NCI-H1105 treated with DMSO at 0.1 percent for 48 hours (cell line): ENCODE measurements around the gene CCNL1.
"Not testable (repeated sequence)": the region's sequence is repeated elsewhere in the genome, so short reads cannot be mapped to it uniquely, and the experiment has no call there.

Source experiments
- DNase-seq: peaks from one replicate; lab custom pipeline; 2025; lab: John Stamatoyannopoulos, UW

Gene CCNL1

GRCh38 chr3:157170861-157171260, 10.9 kb upstream of the CCNL1 start:
- DNase-seq = no peak

DNA sequence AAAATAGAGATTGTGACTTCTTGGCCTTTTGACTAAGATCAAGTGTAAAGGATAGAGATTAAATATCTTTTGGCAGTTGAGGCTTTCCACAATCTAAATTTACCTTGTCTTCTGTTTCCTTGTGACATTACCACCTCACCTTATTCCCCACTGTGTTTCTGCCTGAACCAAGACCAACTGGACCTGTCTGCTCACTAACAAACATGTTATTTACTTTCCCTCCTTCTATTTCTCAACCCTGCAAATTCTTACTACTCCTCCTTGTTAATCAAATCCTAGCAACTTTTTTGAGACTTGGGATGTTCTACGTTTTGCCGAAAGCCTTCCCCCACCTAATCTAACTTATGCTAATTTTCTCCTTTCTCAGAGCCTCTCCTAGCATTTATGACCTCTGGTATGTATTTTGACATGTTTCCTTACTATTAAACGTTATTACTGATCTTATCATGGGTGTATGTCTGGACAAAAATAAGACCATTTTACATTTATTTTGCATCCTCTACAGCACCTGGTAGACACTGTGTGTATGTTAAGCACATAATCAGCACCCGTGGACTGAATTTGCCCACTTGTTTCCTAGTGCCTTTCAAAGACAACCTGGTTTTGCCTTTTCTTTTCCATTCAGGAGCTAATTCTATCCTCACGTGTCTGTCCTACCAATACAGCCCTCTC, 7.6 kb upstream of the CCNL1 start:
- no peak for DNase-seq

GRCh38 chr3:157166561-157166960, 6.6 kb upstream of the CCNL1 start:
- DNase-seq = no peak

DNA sequence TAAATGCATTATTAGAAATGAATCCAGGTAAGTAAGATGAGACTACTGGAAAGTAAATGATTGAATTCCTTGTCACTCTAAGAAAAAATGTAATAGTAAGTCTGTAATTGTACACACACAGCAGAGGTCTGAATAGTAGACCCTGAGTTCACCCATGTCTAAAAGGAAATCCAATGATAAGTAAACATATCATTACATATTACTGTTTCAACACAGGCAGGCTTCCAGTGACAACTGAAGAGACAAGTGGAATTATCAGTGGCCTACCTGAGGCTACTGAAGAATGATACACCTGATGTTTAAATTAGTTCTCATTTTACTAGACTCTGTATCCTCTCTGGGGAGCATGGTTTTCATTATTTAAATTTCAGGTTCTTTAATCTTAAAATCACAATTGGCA, 6.2 kb upstream of the CCNL1 start:
- no peak for DNase-seq

- DNase-seq = no peak
These were observed 3.4 kb upstream of the CCNL1 start for GRCh38 chr3:157163217-157163953.

GRCh38 chr3:157162620-157163019, 2.7 kb upstream of the CCNL1 start:
- not testable (repeated sequence) for DNase-seq

DNA sequence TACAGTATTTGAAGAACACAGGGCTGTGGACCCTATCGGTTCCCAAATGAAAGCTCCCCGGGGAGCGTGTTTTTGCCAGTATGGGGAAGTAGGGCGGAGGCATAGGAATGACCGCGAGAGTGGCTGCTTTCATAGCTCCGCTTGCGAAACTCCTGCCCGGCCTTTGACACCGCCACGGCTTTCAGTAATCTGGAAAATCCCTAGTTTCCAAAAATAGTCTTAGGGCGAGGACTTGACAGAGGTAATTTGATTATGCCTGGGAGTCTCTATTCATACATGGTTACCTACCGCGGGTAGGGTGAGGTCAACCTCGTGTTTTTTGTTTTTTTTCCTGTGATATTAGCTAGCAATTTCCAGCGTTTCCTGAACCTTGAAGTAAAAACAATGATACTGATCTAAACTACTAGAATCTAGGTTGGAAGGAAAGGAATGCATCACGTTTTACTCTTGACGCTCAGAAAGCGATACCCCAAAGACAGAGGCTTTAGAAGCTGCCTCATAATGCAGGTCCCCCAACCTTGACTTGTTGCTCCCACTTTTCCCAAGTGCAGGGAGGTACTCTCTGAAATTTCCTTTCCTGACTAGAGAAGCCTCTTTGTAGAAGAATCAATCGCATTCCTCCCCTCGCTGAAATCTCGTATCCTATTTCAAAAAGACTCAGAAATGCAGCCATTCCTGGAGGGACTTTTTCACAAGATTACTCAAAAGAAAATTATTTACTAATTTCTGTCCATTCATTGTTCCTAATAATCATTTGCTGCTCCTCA, 894 bp upstream of the CCNL1 start:
- DNase-seq = peak; percentile 76

- DNase-seq = peak; percentile 80
These were observed 748 bp downstream of the CCNL1 start for GRCh38 chr3:157159037-157159761.

GRCh38 chr3:157157836-157158235, 2.1 kb downstream of the CCNL1 start:
- DNase-seq = no peak

DNA sequence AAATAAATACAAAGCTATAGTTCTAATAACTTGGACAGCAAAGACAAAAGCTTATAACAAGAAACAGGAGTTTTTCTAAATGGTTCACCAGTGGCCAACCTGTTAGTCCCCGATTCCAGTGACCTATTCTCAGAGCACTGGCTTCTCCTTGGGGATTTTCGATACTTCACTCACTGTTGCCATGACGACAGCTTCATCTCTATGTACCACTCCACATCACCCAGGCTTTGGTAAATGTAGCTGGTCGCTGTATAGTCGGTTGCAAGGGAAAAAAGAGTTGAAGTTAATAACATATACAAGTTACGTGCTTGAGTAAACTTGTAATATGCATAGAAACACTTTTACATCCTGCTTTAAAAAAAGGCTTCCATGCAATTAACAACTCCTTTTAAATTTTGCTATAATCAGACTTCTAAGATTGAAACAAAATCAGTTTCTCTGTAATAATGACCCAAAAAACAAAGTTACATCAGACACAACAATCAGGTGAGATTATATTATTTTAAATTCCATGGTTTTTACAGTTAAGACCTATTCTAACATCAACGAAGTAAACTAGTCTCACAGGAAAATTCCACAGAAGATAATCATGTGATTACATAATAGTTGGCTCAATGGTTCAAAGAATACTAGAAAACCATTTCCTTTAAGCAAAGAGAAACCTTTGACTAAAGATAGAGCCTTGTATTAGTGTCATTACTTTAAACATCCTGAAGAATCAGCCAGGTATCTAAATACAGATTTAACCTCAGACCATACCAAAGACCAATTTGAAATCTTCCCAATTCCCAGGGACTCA, 2.9 kb downstream of the CCNL1 start:
- DNase-seq = peak; percentile 41

GRCh38 chr3:157155591-157155990, 4.4 kb downstream of the CCNL1 start:
- no peak for DNase-seq

DNA sequence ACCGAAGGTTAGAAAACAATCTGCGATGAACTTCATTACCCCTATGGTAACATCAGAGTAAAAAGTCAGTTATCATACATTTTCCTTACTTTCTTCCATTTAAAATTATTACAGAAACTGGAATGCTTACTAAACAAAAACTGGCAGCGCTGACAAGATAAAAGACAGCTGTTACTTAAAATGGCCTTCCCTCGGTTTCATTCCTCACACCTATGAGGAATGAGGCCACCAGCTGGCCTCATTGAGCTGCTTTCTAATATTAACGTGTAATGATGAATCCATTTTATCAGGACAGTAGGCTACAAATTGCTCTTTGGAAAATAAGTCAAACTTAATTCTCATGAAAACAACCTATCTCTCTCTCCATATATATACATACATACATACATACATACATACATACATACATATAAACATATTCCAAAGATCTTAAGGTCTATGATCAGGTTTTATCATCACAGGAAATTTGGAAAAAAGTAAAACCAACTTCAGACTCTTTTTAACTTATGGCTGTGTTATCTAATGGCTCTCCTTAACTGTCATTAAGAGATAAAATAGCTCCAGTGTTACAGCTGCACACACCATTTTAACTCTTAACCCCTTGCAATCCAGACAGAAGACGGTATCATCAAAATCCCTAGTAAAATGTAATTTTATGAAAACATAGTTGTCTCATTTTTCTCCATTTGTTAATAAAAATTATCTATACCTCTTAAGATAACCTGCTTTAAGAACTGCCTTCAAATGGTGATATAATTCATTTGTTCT, 5.2 kb downstream of the CCNL1 start:
- DNase-seq = no peak

DNA sequence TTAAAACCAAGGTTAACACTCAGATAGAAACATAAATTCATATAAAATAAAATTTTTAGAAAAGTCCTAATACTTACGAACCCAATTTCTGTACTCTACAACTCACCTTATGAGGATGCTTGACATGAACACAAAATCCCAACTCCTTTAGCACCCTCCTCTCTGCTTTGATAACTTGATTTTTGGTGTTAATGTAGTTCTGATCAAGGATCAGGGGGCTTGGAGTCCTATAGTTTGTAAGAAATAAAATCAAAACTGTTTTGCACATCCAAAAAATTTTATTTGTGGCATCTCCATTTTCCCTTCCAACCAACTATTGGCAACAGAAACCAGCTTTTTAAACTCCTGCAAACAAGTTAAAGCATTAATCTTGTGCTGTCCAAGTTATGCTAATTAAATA, 7.0 kb downstream of the CCNL1 start:
- DNase-seq = no peak

DNA sequence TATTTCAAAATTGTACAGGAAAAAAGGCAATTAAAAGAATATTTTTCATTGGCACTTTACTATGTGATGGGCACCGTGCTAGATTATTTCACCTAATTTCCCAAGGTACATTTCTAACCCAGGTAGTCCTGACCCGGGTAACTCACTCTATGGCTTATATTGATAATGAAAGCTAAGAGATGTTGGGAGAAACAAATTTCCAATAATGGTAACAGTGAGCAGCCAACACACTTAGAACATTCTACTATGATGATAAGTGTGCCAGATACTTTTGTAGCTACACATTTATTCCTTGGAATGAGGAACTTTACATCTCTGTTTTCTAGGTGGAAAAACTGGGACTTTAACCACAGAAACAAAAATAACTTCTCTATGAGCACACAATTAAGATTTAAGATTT, 7.5 kb downstream of the CCNL1 start:
- no peak for DNase-seq

- DNase-seq = no peak
These were observed 8.3 kb downstream of the CCNL1 start for GRCh38 chr3:157151627-157152026.

- no peak for DNase-seq
These were observed 8.8 kb downstream of the CCNL1 start for GRCh38 chr3:157151151-157151550.

- no peak for DNase-seq
These were observed 10.7 kb downstream of the CCNL1 start for GRCh38 chr3:157149136-157149696.

GRCh38 chr3:157148196-157148889, 11.6 kb downstream of the CCNL1 start:
- no peak for DNase-seq

DNA sequence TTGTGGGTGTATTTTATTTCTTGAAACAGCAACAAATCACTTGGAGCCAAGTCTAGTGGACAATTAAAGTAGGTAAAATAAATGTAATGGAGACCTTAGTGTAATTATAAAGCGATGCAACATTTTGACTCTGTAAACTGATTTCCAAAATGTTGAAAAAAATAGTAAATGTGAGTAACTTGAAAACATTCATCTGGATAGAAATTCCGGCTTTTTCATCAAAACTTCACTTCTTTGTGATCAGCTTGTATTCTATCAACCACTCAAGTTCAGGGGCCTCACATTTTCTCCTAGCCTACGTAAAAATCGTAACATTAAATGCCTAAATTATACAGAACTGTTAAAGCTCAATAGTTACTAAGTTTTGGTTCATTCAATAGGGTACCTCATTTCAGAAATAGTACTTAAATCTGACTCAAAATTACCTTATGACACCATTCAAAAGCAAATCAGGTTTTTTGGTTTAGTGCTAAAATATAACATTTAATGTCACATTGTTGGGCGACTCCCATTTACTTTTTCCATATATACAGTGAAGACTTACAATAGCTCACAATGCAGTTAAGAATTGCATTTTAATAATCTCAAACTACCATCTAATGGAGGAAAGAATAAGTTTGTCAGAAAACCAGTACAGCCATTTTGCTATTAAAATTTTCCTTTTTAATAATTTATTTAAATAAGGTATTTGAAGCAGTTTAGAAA, 12.7 kb downstream of the CCNL1 start:
- DNase-seq = no peak
